Tibial nerve (tissue), 4 donors: ENCODE results near the gene SFMBT2. TPM values are rescaled to one million over a fixed set of nuclear protein-coding genes. Genes with fewer than 3 reads are reported as not detected.
"Not testable (repeated sequence)": the region's sequence is repeated elsewhere in the genome, so short reads cannot be mapped to it uniquely, and the experiment has no call there.

Experiments
- DNase-seq, 2 donors: peaks; one replicate each; pipeline ENCODE4 v3.0.0-alpha.2; 2019; ENCODE audit warnings: low spot score in 2 of 2
- H3K27ac ChIP-seq, 4 donors: fragments of 200-600 bp; sonication (generic) in 3 of 4; one replicate each; pipeline ENCODE4 v1.5.1; 2017 to 2019; ENCODE audit warnings: mild to moderate bottlenecking in 1 of 4
- H3K27me3 ChIP-seq, 2 donors: fragments of 200-600 bp; sonication (generic) in 1 of 2; one replicate each; pipeline versions ENCODE4 v1.5.1 to v1.6.0; 2017 to 2019
- H3K36me3 ChIP-seq, 3 donors: fragments of 200-600 bp; sonication (generic); one replicate each; pipeline ENCODE4 v1.5.1; 2018 to 2019
- H3K4me1 ChIP-seq, 4 donors: fragments of 200-600 bp; sonication (generic) in 3 of 4; one replicate each; pipeline ENCODE4 v1.5.1; 2017 to 2019
- H3K4me3 ChIP-seq, 4 donors: fragments of 200-600 bp; sonication (generic) in 3 of 4; one replicate each; pipeline ENCODE4 v1.5.1; 2017 to 2019; ENCODE audit warnings: mild to moderate bottlenecking in 1 of 4, moderate library complexity in 1 of 4
- H3K9me3 ChIP-seq, 4 donors: fragments of 200-600 bp; sonication (generic) in 3 of 4; one replicate each; pipeline ENCODE4 v1.5.1; 2017 to 2019
- EP300 ChIP-seq, 2 donors: sonication (generic); formaldehyde crosslinking; IDR thresholded peaks; one replicate each; pipeline ENCODE4 v1.6.1; 2017; ENCODE audit warnings: antibody characterized with exemption in 2 of 2, mild to moderate bottlenecking in 1 of 2
- POLR2A ChIP-seq, 2 donors: fragments of 450-650 bp; IDR thresholded peaks; one replicate each; pipeline ENCODE4 v1.6.1; 2017; ENCODE audit warnings: antibody characterized with exemption in 2 of 2, mild to moderate bottlenecking in 2 of 2, moderate library complexity in 2 of 2
- WGBS, 2 donors: methylation state at CpG; one replicate each; pipeline ENCODE4 v1.1.5; 2018; 5-methylcytosine and 5-hydroxymethylcytosine counted together
- total RNA-seq, 4 donors: library from RNA; depleted of rRNA; stranded (reverse); fragments of >200 nt; gene quantifications; one replicate each; pipeline ENCODE4 v1.1.0, GENCODE V29; 2016
- TF ChIP-seq, protein P1 (sequence below), 5 experiments: fragments of 200-600 bp in 3 of 5; fragments of 450-650 bp in 2 of 5; sonication (generic) in 3 of 5; IDR thresholded peaks; one replicate each; pipeline ENCODE4 v1.5.1; 2016 to 2019; ENCODE audit warnings: antibody characterized with exemption in 5 of 5, mild to moderate bottlenecking in 3 of 5, moderate library complexity in 2 of 5

The SFMBT2 gene
- total RNA-seq, 4 donors from 2014 or later, result 10.2 to 24.0 (median 15.4) TPM

DNA sequence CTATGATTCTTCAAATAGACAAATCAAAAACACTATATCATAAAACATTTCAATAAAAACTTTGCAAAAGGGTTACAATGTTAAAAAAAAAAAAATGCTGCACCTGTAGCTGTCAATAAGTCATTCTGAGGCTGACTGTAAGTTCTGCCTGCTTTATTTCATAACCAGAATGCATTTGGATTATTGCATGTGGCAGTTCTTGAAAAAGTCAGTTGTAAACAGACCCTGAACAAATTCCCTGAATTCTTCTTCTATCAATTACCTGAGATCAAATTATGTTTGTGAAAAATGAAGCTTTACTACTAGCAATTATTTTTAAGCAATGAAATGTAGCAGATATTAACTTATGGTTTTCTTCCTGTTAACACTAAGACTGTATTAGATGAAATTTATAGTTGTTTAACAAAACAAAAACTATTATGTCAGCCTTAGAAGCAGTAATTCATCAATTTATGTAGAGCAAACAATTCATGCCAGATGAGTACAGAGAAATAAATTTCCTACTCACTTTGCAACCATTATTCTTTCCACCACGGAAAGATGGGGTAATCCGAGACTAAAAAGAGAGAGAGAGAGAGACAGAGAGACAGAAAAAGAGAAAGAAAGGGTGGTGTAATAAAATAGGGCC, 107.8 kb downstream of the SFMBT2 start:
- H3K27me3 ChIP-seq, result no peaks in the 10 kb centered on the region
- 50 to 68% methylated on average over 2 of the region's 2 CpGs for WGBS, 2 donors

DNA sequence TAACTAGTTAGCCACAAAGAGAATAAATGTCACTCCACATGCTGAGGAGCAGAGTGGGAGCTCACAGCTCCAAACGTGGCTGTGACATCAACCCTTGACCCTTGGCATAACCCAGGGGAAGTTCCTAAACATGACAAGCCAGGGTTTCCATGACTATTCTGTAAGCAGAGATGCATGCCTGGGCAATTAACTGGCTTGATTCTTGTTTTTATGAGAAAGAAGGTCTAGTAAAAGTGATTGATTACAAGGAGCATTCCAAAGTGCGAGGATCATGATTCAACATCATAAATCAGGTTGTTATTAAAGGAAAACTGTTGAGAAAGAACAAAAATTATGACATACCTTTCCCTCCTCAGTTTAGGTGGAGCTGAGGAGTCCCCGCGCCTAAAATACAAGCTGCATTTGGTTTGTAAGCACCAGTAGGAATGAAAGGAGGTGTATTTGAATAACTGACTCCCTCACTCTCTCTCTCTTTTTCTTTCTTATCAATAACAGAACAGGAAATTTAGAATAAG, 108.4 kb downstream of the SFMBT2 start:
- no peak for TF ChIP-seq EP300 (IDR thresholded peaks at IDR 0.05)
- no peak for TF ChIP-seq POLR2A (IDR thresholded peaks at IDR 0.05)
- TF ChIP-seq, protein P1, sequence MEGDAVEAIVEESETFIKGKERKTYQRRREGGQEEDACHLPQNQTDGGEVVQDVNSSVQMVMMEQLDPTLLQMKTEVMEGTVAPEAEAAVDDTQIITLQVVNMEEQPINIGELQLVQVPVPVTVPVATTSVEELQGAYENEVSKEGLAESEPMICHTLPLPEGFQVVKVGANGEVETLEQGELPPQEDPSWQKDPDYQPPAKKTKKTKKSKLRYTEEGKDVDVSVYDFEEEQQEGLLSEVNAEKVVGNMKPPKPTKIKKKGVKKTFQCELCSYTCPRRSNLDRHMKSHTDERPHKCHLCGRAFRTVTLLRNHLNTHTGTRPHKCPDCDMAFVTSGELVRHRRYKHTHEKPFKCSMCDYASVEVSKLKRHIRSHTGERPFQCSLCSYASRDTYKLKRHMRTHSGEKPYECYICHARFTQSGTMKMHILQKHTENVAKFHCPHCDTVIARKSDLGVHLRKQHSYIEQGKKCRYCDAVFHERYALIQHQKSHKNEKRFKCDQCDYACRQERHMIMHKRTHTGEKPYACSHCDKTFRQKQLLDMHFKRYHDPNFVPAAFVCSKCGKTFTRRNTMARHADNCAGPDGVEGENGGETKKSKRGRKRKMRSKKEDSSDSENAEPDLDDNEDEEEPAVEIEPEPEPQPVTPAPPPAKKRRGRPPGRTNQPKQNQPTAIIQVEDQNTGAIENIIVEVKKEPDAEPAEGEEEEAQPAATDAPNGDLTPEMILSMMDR (IDR thresholded peaks at IDR 0.05), result no peak
- 71% methylated on average over 4 of the region's 4 CpGs for WGBS, 2 donors
- no peaks in the 10 kb centered on the region for H3K36me3 ChIP-seq
- H3K4me3 ChIP-seq, result no peak overlapping the region
- H3K27ac ChIP-seq, result no peak overlapping the region
- no peak for DNase-seq
- H3K9me3 ChIP-seq, result peaks cover 0 to 6% (median 0%) of the 10 kb centered on the region in 4 donors
- peaks cover 0 to 29% (median 9%) of the 10 kb centered on the region in 4 donors for H3K4me1 ChIP-seq
- H3K27me3 ChIP-seq, result no peaks in the 10 kb centered on the region

More for the DNA sequence above, 107.8 kb downstream of the SFMBT2 start:
- H3K9me3 ChIP-seq, result peaks cover 0 to 7% (median 0%) of the 10 kb centered on the region in 4 donors
- no peaks in the 10 kb centered on the region for H3K36me3 ChIP-seq
- peaks cover 0 to 29% (median 11%) of the 10 kb centered on the region in 4 donors for H3K4me1 ChIP-seq
- DNase-seq, result no peak
- no peak overlapping the region for H3K27ac ChIP-seq
- TF ChIP-seq, protein P1 (IDR thresholded peaks at IDR 0.05), result no peak
- no peak for TF ChIP-seq EP300 (IDR thresholded peaks at IDR 0.05)
- TF ChIP-seq POLR2A (IDR thresholded peaks at IDR 0.05), result no peak
- no peak overlapping the region for H3K4me3 ChIP-seq

DNA sequence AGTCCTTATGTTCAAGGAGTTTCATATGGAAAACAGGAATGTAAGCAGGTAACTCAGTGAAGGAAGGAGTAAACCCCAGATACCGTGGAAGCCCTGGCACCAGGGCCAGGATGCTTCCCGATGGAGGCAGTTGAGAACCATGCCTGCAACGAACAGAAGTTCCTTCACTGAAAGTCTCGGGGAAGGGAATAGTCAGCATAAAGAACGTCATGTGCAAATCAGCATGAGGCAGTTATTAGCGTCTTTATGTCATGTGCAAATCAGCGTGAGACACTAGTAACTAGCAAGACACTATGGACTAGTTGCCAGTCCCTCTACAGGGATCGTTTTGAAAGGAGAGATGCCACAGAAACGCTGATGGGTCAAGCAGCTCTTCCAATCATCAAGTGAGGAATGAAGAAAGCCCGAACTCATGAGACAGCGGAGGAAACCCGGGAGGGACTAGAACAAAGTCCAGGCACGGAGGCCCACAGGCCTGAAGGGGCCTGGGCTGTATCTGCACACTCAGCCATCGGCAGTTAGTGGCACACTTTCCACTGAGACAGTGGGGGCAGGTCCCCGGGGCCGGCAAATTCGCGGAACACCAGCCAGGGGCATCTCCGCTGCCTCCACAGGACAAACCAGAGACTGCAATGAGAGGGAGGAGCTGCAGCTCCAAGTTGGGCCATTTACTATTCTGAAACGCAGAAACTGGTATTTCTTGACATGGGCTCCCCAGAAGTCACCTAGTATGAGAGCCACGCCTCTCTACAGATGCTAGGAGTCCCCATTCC, 109.6 kb downstream of the SFMBT2 start:
- H3K9me3 ChIP-seq, result no peaks in the 10 kb centered on the region
- TF ChIP-seq, protein P1 (IDR thresholded peaks at IDR 0.05), result no peak
- TF ChIP-seq EP300 (IDR thresholded peaks at IDR 0.05) (no peak), POLR2A (IDR thresholded peaks at IDR 0.05) (no peak)
- no peak overlapping the region for H3K27ac ChIP-seq
- H3K36me3 ChIP-seq, result no peaks in the 10 kb centered on the region
- H3K4me3 ChIP-seq, result no peak overlapping the region
- no peak for DNase-seq
- WGBS, 2 donors, result 48 to 67% methylated on average over 21 of the region's 21 CpGs
- peaks cover 0 to 27% (median 8%) of the 10 kb centered on the region in 4 donors for H3K4me1 ChIP-seq
- no peaks in the 10 kb centered on the region for H3K27me3 ChIP-seq

DNA sequence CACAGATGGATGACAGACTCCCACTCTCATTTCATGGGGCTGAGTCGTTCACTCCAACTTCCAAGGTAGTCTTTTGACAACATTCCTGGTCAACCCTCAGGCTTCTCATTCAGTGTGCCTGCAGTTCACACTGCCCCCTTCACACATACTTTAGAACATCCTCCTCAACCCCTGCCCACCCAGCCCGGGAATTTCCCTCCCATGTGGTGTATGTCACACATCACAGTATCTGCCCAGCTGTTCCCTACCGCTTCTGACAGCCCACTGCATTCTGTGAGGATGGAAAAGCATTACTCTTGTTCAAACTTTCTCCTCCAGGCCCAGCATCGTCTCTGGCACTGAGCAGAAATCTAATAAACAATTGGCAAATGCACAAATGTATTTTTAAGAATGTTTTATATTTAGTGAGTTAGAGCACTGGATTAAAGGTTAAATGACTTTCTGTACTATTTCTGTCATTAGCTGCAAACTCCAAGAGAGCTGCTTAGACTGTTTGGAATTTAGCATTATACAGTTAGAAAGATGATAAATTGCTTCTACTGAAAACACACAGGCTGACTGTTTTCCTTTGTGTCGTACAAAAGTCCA, 110.4 kb downstream of the SFMBT2 start:
- Histone ChIP-seq H3K4me1 (peaks cover 0 to 21% (median 5%) of the 10 kb centered on the region in 4 donors), H3K27ac (no peak overlapping the region), H3K4me3 (no peak overlapping the region), H3K9me3 (no peaks in the 10 kb centered on the region), H3K36me3 (no peaks in the 10 kb centered on the region), H3K27me3 (no peaks in the 10 kb centered on the region)
- no peak for TF ChIP-seq EP300 (IDR thresholded peaks at IDR 0.05)
- no peak for TF ChIP-seq POLR2A (IDR thresholded peaks at IDR 0.05)
- TF ChIP-seq, protein P1 (IDR thresholded peaks at IDR 0.05), result no peak
- WGBS, 2 donors, result 31 to 34% methylated on average over 5 of the region's 5 CpGs
- DNase-seq, result no peak

DNA sequence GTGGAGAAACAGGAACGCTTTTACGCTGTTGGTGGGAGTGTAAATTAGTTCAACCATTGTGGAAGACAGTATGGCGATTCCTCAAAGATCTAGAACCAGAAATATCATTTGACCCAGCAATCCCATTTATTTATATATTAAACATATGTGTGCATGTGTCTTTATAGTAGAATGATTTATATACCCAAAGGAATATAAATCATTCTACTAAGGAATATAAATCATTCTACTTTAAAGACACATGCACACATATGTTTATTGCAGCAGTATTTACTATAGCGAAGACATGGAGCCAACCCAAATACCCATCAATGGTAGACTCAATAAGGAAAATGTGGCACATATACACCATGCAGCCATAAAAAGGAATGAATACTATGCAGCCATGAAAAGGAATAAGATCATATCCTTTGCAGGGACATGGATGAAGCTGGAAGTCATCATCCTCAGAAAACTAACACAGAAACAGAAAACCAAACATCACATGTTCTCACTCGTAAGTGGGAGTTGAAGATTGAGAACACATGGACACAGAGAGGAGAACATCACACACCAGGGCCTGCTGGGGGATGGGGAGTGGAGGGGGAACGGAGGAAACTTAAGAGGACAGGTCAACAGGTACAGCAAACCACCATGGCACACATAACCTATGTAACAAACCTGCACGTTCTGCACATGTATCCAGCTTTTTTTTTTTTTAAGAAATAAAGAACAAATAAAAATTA, 111.1 kb downstream of the SFMBT2 start:
- DNase-seq, H3K36me3 ChIP-seq, H3K9me3 ChIP-seq, H3K4me3 ChIP-seq, H3K27ac ChIP-seq, H3K27me3 ChIP-seq: not testable (repeated sequence)
- peaks cover 0 to 15% (median 4%) of the 10 kb centered on the region in 4 donors for H3K4me1 ChIP-seq
- 90 to 94% methylated on average over 7 of the region's 7 CpGs for WGBS, 2 donors
